HEK293 (cell line): ENCODE results near the gene AP5Z1.

ENCODE experiments used
- ATF2 ChIP-seq: fragments of 450-650 bp; formaldehyde crosslinking; IDR thresholded peaks from 2 replicates; pipeline ENCODE4 v1.5.1; 2016; ENCODE audit warnings: missing biosample characterization, missing genetic modification characterization, low read depth
- HOXA7 ChIP-seq: sonication (generic); formaldehyde crosslinking; IDR thresholded peaks from 2 replicates; pipeline ENCODE4 v1.8.1; 2022; ENCODE audit warnings: missing genetic modification reagents, borderline replicate concordance
- KLF16 ChIP-seq: fragments of 450-650 bp; formaldehyde crosslinking; IDR thresholded peaks from 2 replicates; pipeline ENCODE4 v1.5.1; 2017; ENCODE audit warnings: missing biosample characterization, missing genetic modification characterization
- ZIC2 ChIP-seq: fragments of 450-650 bp; formaldehyde crosslinking; IDR thresholded peaks from 2 replicates; pipeline ENCODE4 v1.5.1; 2016; ENCODE audit warnings: missing biosample characterization, missing genetic modification characterization
- ZNF146 ChIP-seq: fragments of 450-650 bp; formaldehyde crosslinking; IDR thresholded peaks from 2 replicates; pipeline ENCODE4 v1.5.1; 2016; ENCODE audit warnings: missing biosample characterization, missing genetic modification characterization
- ZNF350 ChIP-seq: fragments of 450-650 bp; formaldehyde crosslinking; IDR thresholded peaks from 2 replicates; pipeline ENCODE4 v1.5.0; 2017; ENCODE audit warnings: missing biosample characterization, mild to moderate bottlenecking, missing genetic modification characterization
- ZNF473 ChIP-seq: fragments of 450-650 bp; formaldehyde crosslinking; IDR thresholded peaks from 2 replicates; pipeline ENCODE4 v1.5.1; 2017; ENCODE audit warnings: missing biosample characterization, missing genetic modification characterization
- ZNF791 ChIP-seq: fragments of 450-650 bp; formaldehyde crosslinking; IDR thresholded peaks from 2 replicates; pipeline ENCODE4 v1.5.1; 2016; ENCODE audit warnings: missing biosample characterization, missing genetic modification characterization
- ZNF830 ChIP-seq: fragments of 450-650 bp; IDR thresholded peaks from 2 replicates; pipeline ENCODE4 v1.5.0; 2018; ENCODE audit warnings: missing biosample characterization, missing genetic modification characterization, low read depth, mild to moderate bottlenecking, moderate library complexity
- ZSCAN18 ChIP-seq: fragments of 450-650 bp; formaldehyde crosslinking; IDR thresholded peaks from 2 replicates; pipeline ENCODE4 v1.5.1; 2016; ENCODE audit warnings: missing biosample characterization, missing genetic modification characterization
- TF ChIP-seq, protein P1 (sequence below): fragments of 450-650 bp; formaldehyde crosslinking; IDR thresholded peaks from 2 replicates; pipeline ENCODE4 v1.5.1; 2016; ENCODE audit warnings: missing biosample characterization, missing genetic modification characterization
- TF ChIP-seq, protein P2 (sequence below): fragments of 450-650 bp; formaldehyde crosslinking; IDR thresholded peaks from 2 replicates; pipeline ENCODE4 v1.5.1; 2017; ENCODE audit warnings: missing biosample characterization, missing genetic modification characterization
- TF ChIP-seq, protein P3 (sequence below): fragments of 450-650 bp; formaldehyde crosslinking; IDR thresholded peaks from 2 replicates; pipeline ENCODE4 v1.5.1; 2016; ENCODE audit warnings: missing biosample characterization, missing genetic modification characterization
- TF ChIP-seq, protein P4 (sequence below): fragments of 450-650 bp; formaldehyde crosslinking; IDR thresholded peaks from 2 replicates; pipeline ENCODE4 v1.5.1; 2016; ENCODE audit warnings: missing biosample characterization, missing genetic modification characterization

DNA sequence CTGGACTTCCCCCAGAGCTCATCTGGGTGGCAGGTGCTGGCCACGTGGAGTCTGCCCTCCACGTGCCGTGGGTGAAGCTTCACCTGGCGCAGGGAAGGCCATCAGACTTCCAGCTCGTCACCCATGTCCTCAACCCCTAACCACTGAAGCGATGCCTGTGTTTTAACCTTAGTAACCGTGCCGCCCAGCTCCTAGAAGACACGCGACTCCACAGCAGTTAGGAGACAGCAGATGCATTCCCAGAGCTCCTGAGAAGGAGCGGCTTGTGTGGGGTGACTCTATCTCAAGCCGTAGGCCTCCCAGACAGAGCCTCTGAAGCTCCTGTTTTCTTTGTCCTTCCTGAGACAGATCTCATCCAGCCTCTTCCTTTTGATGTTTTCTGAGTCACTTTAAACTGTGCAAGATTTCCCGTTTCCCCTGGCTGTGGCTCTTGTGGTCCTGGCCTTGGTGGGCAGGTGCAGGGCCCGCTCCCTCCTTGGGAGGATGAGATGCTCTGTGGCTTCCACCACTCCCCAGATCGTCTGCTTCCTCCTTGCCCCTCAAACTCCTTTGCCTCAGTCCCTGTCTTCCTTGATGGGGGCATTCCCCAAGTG lies 41.4 kb upstream of the AP5Z1 start:
- TF ChIP-seq, protein P1, sequence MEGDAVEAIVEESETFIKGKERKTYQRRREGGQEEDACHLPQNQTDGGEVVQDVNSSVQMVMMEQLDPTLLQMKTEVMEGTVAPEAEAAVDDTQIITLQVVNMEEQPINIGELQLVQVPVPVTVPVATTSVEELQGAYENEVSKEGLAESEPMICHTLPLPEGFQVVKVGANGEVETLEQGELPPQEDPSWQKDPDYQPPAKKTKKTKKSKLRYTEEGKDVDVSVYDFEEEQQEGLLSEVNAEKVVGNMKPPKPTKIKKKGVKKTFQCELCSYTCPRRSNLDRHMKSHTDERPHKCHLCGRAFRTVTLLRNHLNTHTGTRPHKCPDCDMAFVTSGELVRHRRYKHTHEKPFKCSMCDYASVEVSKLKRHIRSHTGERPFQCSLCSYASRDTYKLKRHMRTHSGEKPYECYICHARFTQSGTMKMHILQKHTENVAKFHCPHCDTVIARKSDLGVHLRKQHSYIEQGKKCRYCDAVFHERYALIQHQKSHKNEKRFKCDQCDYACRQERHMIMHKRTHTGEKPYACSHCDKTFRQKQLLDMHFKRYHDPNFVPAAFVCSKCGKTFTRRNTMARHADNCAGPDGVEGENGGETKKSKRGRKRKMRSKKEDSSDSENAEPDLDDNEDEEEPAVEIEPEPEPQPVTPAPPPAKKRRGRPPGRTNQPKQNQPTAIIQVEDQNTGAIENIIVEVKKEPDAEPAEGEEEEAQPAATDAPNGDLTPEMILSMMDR (tag by site-specific recombination), result no peak
- TF ChIP-seq, protein P2, sequence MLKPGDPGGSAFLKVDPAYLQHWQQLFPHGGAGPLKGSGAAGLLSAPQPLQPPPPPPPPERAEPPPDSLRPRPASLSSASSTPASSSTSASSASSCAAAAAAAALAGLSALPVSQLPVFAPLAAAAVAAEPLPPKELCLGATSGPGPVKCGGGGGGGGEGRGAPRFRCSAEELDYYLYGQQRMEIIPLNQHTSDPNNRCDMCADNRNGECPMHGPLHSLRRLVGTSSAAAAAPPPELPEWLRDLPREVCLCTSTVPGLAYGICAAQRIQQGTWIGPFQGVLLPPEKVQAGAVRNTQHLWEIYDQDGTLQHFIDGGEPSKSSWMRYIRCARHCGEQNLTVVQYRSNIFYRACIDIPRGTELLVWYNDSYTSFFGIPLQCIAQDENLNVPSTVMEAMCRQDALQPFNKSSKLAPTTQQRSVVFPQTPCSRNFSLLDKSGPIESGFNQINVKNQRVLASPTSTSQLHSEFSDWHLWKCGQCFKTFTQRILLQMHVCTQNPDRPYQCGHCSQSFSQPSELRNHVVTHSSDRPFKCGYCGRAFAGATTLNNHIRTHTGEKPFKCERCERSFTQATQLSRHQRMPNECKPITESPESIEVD, result no peak
- TF ChIP-seq HOXA7 (CRISPR knock-in tag) (no peak), ZNF830 (tag by site-specific recombination) (no peak), ZIC2 (tag by site-specific recombination) (no peak), KLF16 (no peak), ZNF473 (tag by site-specific recombination) (no peak), ZNF146 (no peak), ATF2 (tag by site-specific recombination) (no peak), ZSCAN18 (tag by site-specific recombination) (no peak), ZNF791 (no peak), ZNF350 (tag by site-specific recombination) (no peak)
- TF ChIP-seq, protein P3, sequence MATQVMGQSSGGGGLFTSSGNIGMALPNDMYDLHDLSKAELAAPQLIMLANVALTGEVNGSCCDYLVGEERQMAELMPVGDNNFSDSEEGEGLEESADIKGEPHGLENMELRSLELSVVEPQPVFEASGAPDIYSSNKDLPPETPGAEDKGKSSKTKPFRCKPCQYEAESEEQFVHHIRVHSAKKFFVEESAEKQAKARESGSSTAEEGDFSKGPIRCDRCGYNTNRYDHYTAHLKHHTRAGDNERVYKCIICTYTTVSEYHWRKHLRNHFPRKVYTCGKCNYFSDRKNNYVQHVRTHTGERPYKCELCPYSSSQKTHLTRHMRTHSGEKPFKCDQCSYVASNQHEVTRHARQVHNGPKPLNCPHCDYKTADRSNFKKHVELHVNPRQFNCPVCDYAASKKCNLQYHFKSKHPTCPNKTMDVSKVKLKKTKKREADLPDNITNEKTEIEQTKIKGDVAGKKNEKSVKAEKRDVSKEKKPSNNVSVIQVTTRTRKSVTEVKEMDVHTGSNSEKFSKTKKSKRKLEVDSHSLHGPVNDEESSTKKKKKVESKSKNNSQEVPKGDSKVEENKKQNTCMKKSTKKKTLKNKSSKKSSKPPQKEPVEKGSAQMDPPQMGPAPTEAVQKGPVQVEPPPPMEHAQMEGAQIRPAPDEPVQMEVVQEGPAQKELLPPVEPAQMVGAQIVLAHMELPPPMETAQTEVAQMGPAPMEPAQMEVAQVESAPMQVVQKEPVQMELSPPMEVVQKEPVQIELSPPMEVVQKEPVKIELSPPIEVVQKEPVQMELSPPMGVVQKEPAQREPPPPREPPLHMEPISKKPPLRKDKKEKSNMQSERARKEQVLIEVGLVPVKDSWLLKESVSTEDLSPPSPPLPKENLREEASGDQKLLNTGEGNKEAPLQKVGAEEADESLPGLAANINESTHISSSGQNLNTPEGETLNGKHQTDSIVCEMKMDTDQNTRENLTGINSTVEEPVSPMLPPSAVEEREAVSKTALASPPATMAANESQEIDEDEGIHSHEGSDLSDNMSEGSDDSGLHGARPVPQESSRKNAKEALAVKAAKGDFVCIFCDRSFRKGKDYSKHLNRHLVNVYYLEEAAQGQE, result no peak
- TF ChIP-seq, protein P4, sequence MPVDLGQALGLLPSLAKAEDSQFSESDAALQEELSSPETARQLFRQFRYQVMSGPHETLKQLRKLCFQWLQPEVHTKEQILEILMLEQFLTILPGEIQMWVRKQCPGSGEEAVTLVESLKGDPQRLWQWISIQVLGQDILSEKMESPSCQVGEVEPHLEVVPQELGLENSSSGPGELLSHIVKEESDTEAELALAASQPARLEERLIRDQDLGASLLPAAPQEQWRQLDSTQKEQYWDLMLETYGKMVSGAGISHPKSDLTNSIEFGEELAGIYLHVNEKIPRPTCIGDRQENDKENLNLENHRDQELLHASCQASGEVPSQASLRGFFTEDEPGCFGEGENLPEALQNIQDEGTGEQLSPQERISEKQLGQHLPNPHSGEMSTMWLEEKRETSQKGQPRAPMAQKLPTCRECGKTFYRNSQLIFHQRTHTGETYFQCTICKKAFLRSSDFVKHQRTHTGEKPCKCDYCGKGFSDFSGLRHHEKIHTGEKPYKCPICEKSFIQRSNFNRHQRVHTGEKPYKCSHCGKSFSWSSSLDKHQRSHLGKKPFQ (tag by site-specific recombination), result no peak
